Dedifferentiated amniotic fluid mesenchymal stem cell (primary cell): ENCODE data around the gene TENM3.

Source experiments
- DNase-seq: peaks from one replicate; pipeline ENCODE4 v3.0.0-alpha.2; 2016; ENCODE audit errors: extremely low spot score

Gene TENM3

GRCh38 chr4:182254026-182254780, 11.0 kb downstream of the TENM3 start:
- DNase-seq, result no peak

GRCh38 chr4:182255441-182256190, 12.4 kb downstream of the TENM3 start:
- no peak for DNase-seq

- DNase-seq, result no peak
Measured at GRCh38 chr4:182257016-182257415, 13.8 kb downstream of the TENM3 start.

- no peak for DNase-seq
Measured at GRCh38 chr4:182257503-182257902, 14.3 kb downstream of the TENM3 start.

GRCh38 chr4:182258441-182259000, 15.3 kb downstream of the TENM3 start:
- DNase-seq, result no peak

GRCh38 chr4:182261651-182262223, 18.5 kb downstream of the TENM3 start:
- no peak for DNase-seq

- DNase-seq, result no peak
Measured at GRCh38 chr4:182263562-182263961, 20.4 kb downstream of the TENM3 start.

- DNase-seq, result no peak
Measured at GRCh38 chr4:182264139-182264752, 21.0 kb downstream of the TENM3 start.

- no peak for DNase-seq
Measured at GRCh38 chr4:182265881-182266280, 22.7 kb downstream of the TENM3 start.

GRCh38 chr4:182267048-182267447, 23.8 kb downstream of the TENM3 start:
- DNase-seq, result no peak

- no peak for DNase-seq
Measured at GRCh38 chr4:182268966-182269365, 25.8 kb downstream of the TENM3 start.

GRCh38 chr4:182271731-182272130, 28.5 kb downstream of the TENM3 start:
- DNase-seq, result no peak

GRCh38 chr4:182272151-182272550, 28.9 kb downstream of the TENM3 start:
- DNase-seq, result no peak

- no peak for DNase-seq
Measured at GRCh38 chr4:182273191-182273935, 30.2 kb downstream of the TENM3 start.

GRCh38 chr4:182276210-182277109, 33.3 kb downstream of the TENM3 start:
- DNase-seq, result no peak

GRCh38 chr4:182277377-182277776, 34.2 kb downstream of the TENM3 start:
- DNase-seq, result no peak

- DNase-seq, result no peak
Measured at GRCh38 chr4:182278729-182279128, 35.5 kb downstream of the TENM3 start.

- DNase-seq, result no peak
Measured at GRCh38 chr4:182280436-182281111, 37.4 kb downstream of the TENM3 start.

- peak; percentile 33 for DNase-seq
Measured at GRCh38 chr4:182286035-182286434, 42.8 kb downstream of the TENM3 start.

- no peak for DNase-seq
Measured at GRCh38 chr4:182286931-182287330, 43.7 kb downstream of the TENM3 start.
